Spleen (tissue), 7 donors: ENCODE measurements around the gene CD274.

Experiments
- POLR2A ChIP-seq, 3 donors: fragments of 450-650 bp; IDR thresholded peaks; one replicate each; pipeline ENCODE4 v1.5.1; 2017; ENCODE audit warnings: antibody characterized with exemption in 3 of 3, mild to moderate bottlenecking in 1 of 3
- POLR2AphosphoS5 ChIP-seq, 3 donors: sonication (generic); formaldehyde crosslinking; IDR thresholded peaks; one replicate each; pipeline ENCODE4 v1.5.1; 2017; ENCODE audit warnings: antibody characterized with exemption in 3 of 3
- TF ChIP-seq, protein P1 (sequence below), 11 experiments: fragments of 200-600 bp in 7 of 11; fragments of 450-650 bp in 4 of 11; sonication (generic) in 4 of 11; IDR thresholded peaks in 8 of 11; conservative IDR thresholded peaks in 3 of 11; 1 replicate in 7 of 11; 2 replicates in 4 of 11; pipeline versions ENCODE4 v1.4.0 to v1.8.0; 2016 to 2021; ENCODE audit warnings: antibody characterized with exemption in 11 of 11, inconsistent platforms in 4 of 11, mild to moderate bottlenecking in 1 of 11
- donor health status: DM: no; HTN: no; CAD: no; lungs with moderate emphysema.
- donor health status: DM: no; HTN: no; CAD: no.
- donor health status: DM: no; HTN: no; CAD: no.

DNA sequence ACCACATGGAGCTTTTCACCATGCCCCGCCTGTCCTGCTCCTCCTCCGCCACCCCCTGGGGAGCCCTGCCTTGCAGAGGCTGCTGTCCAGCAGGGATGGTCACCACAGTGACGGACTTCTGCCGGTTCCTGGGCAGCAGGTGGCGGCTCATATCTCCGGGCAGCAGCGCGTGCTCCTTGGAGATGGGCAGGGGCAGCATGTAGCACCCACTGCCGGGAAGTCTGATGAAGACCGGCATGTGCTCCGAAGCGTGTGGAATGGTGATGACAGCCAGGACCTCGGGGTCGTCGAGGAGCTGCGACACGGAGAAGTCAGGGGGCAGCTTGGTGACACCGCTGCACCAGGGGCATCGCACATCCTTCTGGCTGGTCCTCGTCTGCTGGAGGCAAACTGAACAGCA lies 31.9 kb upstream of the CD274 start:
- TF ChIP-seq, protein P1, sequence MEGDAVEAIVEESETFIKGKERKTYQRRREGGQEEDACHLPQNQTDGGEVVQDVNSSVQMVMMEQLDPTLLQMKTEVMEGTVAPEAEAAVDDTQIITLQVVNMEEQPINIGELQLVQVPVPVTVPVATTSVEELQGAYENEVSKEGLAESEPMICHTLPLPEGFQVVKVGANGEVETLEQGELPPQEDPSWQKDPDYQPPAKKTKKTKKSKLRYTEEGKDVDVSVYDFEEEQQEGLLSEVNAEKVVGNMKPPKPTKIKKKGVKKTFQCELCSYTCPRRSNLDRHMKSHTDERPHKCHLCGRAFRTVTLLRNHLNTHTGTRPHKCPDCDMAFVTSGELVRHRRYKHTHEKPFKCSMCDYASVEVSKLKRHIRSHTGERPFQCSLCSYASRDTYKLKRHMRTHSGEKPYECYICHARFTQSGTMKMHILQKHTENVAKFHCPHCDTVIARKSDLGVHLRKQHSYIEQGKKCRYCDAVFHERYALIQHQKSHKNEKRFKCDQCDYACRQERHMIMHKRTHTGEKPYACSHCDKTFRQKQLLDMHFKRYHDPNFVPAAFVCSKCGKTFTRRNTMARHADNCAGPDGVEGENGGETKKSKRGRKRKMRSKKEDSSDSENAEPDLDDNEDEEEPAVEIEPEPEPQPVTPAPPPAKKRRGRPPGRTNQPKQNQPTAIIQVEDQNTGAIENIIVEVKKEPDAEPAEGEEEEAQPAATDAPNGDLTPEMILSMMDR (IDR thresholded peaks at IDR 0.05 in 8 of 11, conservative IDR thresholded peaks at IDR 0.05 in 3 of 11) = no peak
- TF ChIP-seq POLR2AphosphoS5 (IDR thresholded peaks at IDR 0.05) (no peak), POLR2A (IDR thresholded peaks at IDR 0.05) (no peak)
